K562 (cell line): ENCODE data around the gene EVPL. TPM values are rescaled to one million over a fixed set of nuclear protein-coding genes. Genes with fewer than 3 reads are reported as not detected.

Source experiments
- ATAC-seq: fragments of 200-7000 bp; cut with Tn5 transposase; 3 replicates; pipeline ENCODE4 v1.9.1; 2020; ENCODE audit warnings: moderate library complexity
- BruUV-seq: library from RNA; stranded (reverse); fragments of 400-500 nt; replicated peaks from 2 replicates; lab custom pipeline; 2021; lab: Mats Ljungman, UMichigan
- CTCF ChIA-PET: fragments of 300-600 bp; formaldehyde crosslinking; extraction: SDS; loops from one replicate; lab custom pipeline; 2021; ENCODE audit warnings: low intra/inter-chr PET ratio; lab: Yijun Ruan, JAX
- POLR2A ChIA-PET: fragments of 300-600, 350-650 bp; sonication (Branson Sonifier 250); formaldehyde crosslinking; extraction: SDS; loops from one replicate; lab custom pipeline; 2021; ENCODE audit warnings: antibody characterized with exemption, inconsistent platforms; lab: Yijun Ruan, JAX
- DNase-seq, 4 experiments: peaks; one replicate each; pipeline versions ENCODE4 v3.0.0 to v3.0.0-alpha.2; 2011 to 2018; ENCODE audit warnings: low spot score in 3 of 4, mixed read lengths in 3 of 4; ENCODE audit errors: extremely low read depth in 1 of 4
- FAIRE-seq: peaks from 2 replicates; lab custom pipeline; 2011; peaks lifted over from hg19 to GRCh38; lab: Jason Lieb, UNC
- H2AFZ ChIP-seq: 2 replicates; pipeline ENCODE4 v1.6.0; 2011; ENCODE audit warnings: low read depth, low read length, control low read depth, inconsistent platforms
- H3K27ac ChIP-seq: fragments of 200-600 bp; 3 replicates; pipeline ENCODE4 v1.8.0; 2011; ENCODE audit warnings: low read depth, mild to moderate bottlenecking, control low read depth, inconsistent platforms, low read length, moderate library complexity, mixed read lengths; ENCODE audit errors: extremely low read depth
- H3K27me3 ChIP-seq, 2 experiments: fragments of 300-600 bp in 1 of 2; 2 replicates in 1 of 2; 3 replicates in 1 of 2; pipeline versions ENCODE4 v1.6.0 to v1.8.0; 2011; ENCODE audit warnings: inconsistent platforms in 2 of 2, low read length in 2 of 2, mild to moderate bottlenecking in 1 of 2, mixed read lengths in 1 of 2, moderate library complexity in 1 of 2; ENCODE audit not compliant: control insufficient read depth in 2 of 2, insufficient read depth in 2 of 2
- H3K36me3 ChIP-seq: fragments of 300-600 bp; 3 replicates; pipeline ENCODE4 v1.8.0; 2011; ENCODE audit warnings: mild to moderate bottlenecking, low read length, inconsistent platforms; ENCODE audit not compliant: control insufficient read depth, insufficient read depth
- H3K4me1 ChIP-seq, 2 experiments: fragments of 200-600 bp in 1 of 2; replicated peaks in 1 of 2; 2 replicates in 1 of 2; 3 replicates in 1 of 2; pipeline versions ENCODE4 v1.5.1 to v1.8.0; 2011; ENCODE audit warnings: inconsistent platforms in 2 of 2, low read length in 2 of 2, mild to moderate bottlenecking in 1 of 2, mixed read lengths in 1 of 2, moderate library complexity in 1 of 2; ENCODE audit not compliant: control insufficient read depth in 2 of 2, insufficient read depth in 2 of 2
- H3K4me2 ChIP-seq: 2 replicates; pipeline ENCODE4 v1.6.1; 2011; ENCODE audit warnings: low read length, control low read depth, inconsistent platforms, mixed read lengths; ENCODE audit not compliant: insufficient read depth
- H3K4me3 ChIP-seq: fragments of 200-600 bp; sonication (generic), shearing (Covaris generic); 2 replicates; pipeline ENCODE4 v1.5.1; 2016; ENCODE audit warnings: control low read depth, inconsistent platforms
- H3K79me2 ChIP-seq: fragments of 200-600 bp; 3 replicates; pipeline ENCODE4 v1.8.0; 2011; ENCODE audit warnings: low read length, inconsistent platforms; ENCODE audit not compliant: control insufficient read depth, insufficient read depth
- H3K9ac ChIP-seq, 2 experiments: 2 replicates each; pipeline versions ENCODE4 v1.6.0 to v1.6.1; 2011; ENCODE audit warnings: low read depth in 2 of 2, low read length in 2 of 2, control low read depth in 1 of 2, inconsistent platforms in 1 of 2, mild to moderate bottlenecking in 1 of 2, mixed read lengths in 1 of 2; ENCODE audit not compliant: insufficient read depth in 1 of 2
- H3K9me1 ChIP-seq: one replicate; pipeline ENCODE4 v1.6.0; 2011; ENCODE audit warnings: inconsistent platforms, mild to moderate bottlenecking, low read length, moderate library complexity; ENCODE audit not compliant: control insufficient read depth, insufficient read depth
- H3K9me3 ChIP-seq: replicated peaks from 2 replicates; pipeline ENCODE4 v1.5.1; 2011; ENCODE audit warnings: low read depth, low read length, inconsistent platforms; ENCODE audit not compliant: control insufficient read depth, insufficient read depth
- H4K20me1 ChIP-seq: replicated peaks from 2 replicates; pipeline ENCODE4 v1.6.1; 2011; ENCODE audit warnings: low read length, inconsistent platforms, mixed read lengths; ENCODE audit not compliant: control insufficient read depth, insufficient read depth
- ADNP ChIP-seq: fragments of 200-800 bp; sonication (Bioruptor generic); IDR thresholded peaks from 2 replicates; pipeline ENCODE4 v1.6.1; 2016; ENCODE audit warnings: missing genetic modification characterization, missing compliant biosample characterization
- ARNT ChIP-seq, 2 experiments: fragments of 450-650 bp; IDR thresholded peaks; 2 replicates each; pipeline ENCODE4 v1.6.1; 2016; ENCODE audit warnings: mild to moderate bottlenecking in 1 of 2
- CHD7 ChIP-seq: fragments of 200-600 bp; sonication (generic); IDR thresholded peaks from one replicate; pipeline ENCODE4 v1.6.1; 2012; ENCODE audit warnings: mild to moderate bottlenecking, low read depth, low read length, inconsistent platforms
- ERF ChIP-seq: fragments of 450-650 bp; formaldehyde crosslinking; IDR thresholded peaks from 2 replicates; pipeline ENCODE4 v1.4.0; 2020; ENCODE audit warnings: mild to moderate bottlenecking, mixed read lengths
- NR2F6 ChIP-seq: fragments of 450-650 bp; formaldehyde crosslinking; IDR thresholded peaks from 2 replicates; pipeline ENCODE4 v1.4.0; 2020; ENCODE audit warnings: mild to moderate bottlenecking
- RHOXF2B ChIP-seq: fragments of 250-450 bp; sonication (Bioruptor Pico); conservative IDR thresholded peaks from 2 replicates; pipeline ENCODE4 v1.5.1; 2021
- STAT5B ChIP-seq: fragments of 250-450 bp; sonication (Bioruptor Pico); IDR thresholded peaks from 2 replicates; pipeline ENCODE4 v1.8.0; 2021; ENCODE audit warnings: mild to moderate bottlenecking, inconsistent platforms
- THRAP3 ChIP-seq: fragments of 450-650 bp; IDR thresholded peaks from 2 replicates; pipeline ENCODE4 v1.6.1; 2016; ENCODE audit warnings: mild to moderate bottlenecking, inconsistent platforms, borderline replicate concordance
- ZBTB49 ChIP-seq: sonication (generic); formaldehyde crosslinking; IDR thresholded peaks from 2 replicates; pipeline ENCODE4 v1.8.0; 2022; ENCODE audit warnings: missing genetic modification reagents, mild to moderate bottlenecking, borderline replicate concordance
- WGBS: fragments of 100-300 bp; shearing (Covaris generic); methylation state at CpG from one replicate; pipeline ENCODE4 v1.1.6; 2016; ENCODE audit warnings: low coverage, mixed read lengths; ENCODE audit not compliant: insufficient coverage; ENCODE audit errors: missing lambda C conversion rate; 5-methylcytosine and 5-hydroxymethylcytosine counted together
- in situ Hi-C: fragments of 300-500 bp; cut with MboI; formaldehyde crosslinking; loops from 4 replicates; pipeline ENCODE4 v1.15.0; 2018; ENCODE audit warnings: inconsistent platforms, mixed read lengths
- intact Hi-C: fragments of 100-400 bp; cut with micrococcal nuclease; formaldehyde crosslinking; loops from 2 replicates; pipeline ENCODE4 v1.14.2; 2022
- polyA plus RNA-seq, 8 experiments: library from polyadenylated mRNA; depleted of rRNA in 4 of 8; stranded (reverse) in 5 of 8; unstranded in 3 of 8; fragments of >200 nt; fragmentation: Nextera tagmentation in 2 of 8; fragmentation: Illumina TruSeq in 1 of 8; extraction: Ambion mirVana in 2 of 8; extraction: Trizol in 1 of 8; gene quantifications; 2 replicates each; pipeline versions ENCODE4 v1.2.1 to v1.2.3, GENCODE V29; 2011 to 2014; ENCODE audit warnings: inconsistent platforms in 1 of 8, missing spikeins in 1 of 8
- total RNA-seq, 7 experiments: library from RNA; depleted of rRNA in 6 of 7; stranded (reverse); fragments of >200 nt in 6 of 7; fragmentation: Illumina TruSeq in 2 of 7; extraction: Trizol in 2 of 7; gene quantifications; 2 replicates each; pipeline versions ENCODE4 v1.2.1 to v1.2.3, GENCODE V29; 2011 to 2021; ENCODE audit warnings: low replicate concordance in 1 of 7

Gene EVPL
- total and polyA plus RNA-seq, 9 of the 15 experiments (the other 6 are each of a cell fraction or from before 2014, with no cell fraction given): 0.08 to 0.18 (median 0.16) TPM; not detected in 5

GRCh38 chr17:76076146-76076764 lies 49.1 kb upstream of the EVPL start:
- intact Hi-C loops: no loop called here
- in situ Hi-C loops: no loop called here
- Histone ChIP-seq H3K9ac (no peak overlapping the region), H2AFZ (no peak overlapping the region), H3K4me1 (peaks cover 0 to 56% of the 10 kb centered on the region in 2 experiments; a peak in 3 of 5 replicates), H3K36me3 (no peaks in the 10 kb centered on the region), H4K20me1 (peaks cover 12% of the 10 kb centered on the region; the same call in 1 of the 2 replicates), H3K9me1 (peaks cover 4% of the 10 kb centered on the region), H3K9me3 (no peaks in the 10 kb centered on the region), H3K27me3 (peaks cover 18 to 44% of the 10 kb centered on the region in 2 experiments; a peak in 4 of 5 replicates), H3K4me3 (no peak overlapping the region), H3K79me2 (peaks cover 18% of the 10 kb centered on the region), H3K4me2 (no peak overlapping the region), H3K27ac (no peak overlapping the region)
- ATAC-seq (no peak), DNase-seq (peak in 1 of 4 experiments; percentile 25), FAIRE-seq (no peak)
- no TSS peak for BruUV-seq
- WGBS: 47% methylated on average over 37 of the region's 41 CpGs
- CTCF ChIA-PET: no interaction called here
- POLR2A ChIA-PET: no interaction called here
- TF ChIP-seq ZBTB49 (no peak), RHOXF2B (no peak), ADNP (tag) (no peak), CHD7 (no peak), THRAP3 (no peak), ARNT (IDR thresholded peaks at IDR 0.05) (no peak), STAT5B (no peak), ERF (CRISPR knock-in tag) (no peak), NR2F6 (no peak)
